WTC11 (cell line): ENCODE results near the gene RPS6KA2. TPM values are rescaled to one million over a fixed set of nuclear protein-coding genes. Genes with fewer than 3 reads are reported as not detected.

Source experiments
- ATAC-seq: fragments of 200-7000 bp; cut with Tn5 transposase; 2 replicates; pipeline ENCODE4 v1.10.0; 2021; ENCODE audit warnings: mild to moderate bottlenecking, moderate library complexity
- CTCF ChIA-PET: fragments of 300-600 bp; sonication (Branson Sonifier 250); formaldehyde crosslinking; loops from one replicate; lab custom pipeline; 2021; ENCODE audit warnings: antibody characterized with exemption; lab: Charles Lee
- POLR2A ChIA-PET: fragments of 350-600 bp; sonication (Branson Sonifier 250); formaldehyde crosslinking; loops from one replicate; lab custom pipeline; 2021; ENCODE audit warnings: antibody characterized with exemption; lab: Charles Lee
- DNase-seq: peaks from one replicate; pipeline ENCODE4 v3.0.0; 2021; ENCODE audit warnings: low spot score
- H3K27ac Mint-ChIP-seq: 2 replicates; pipeline ENCODE4 v1.8.0; 2021; ENCODE audit warnings: mixed read lengths
- H3K27me3 Mint-ChIP-seq: 2 replicates; pipeline ENCODE4 v1.8.0; 2021; ENCODE audit warnings: low read depth, mild to moderate bottlenecking, moderate library complexity, mixed read lengths
- H3K36me3 Mint-ChIP-seq: 2 replicates; pipeline ENCODE4 v1.8.0; 2021; ENCODE audit warnings: mixed read lengths
- H3K4me1 Mint-ChIP-seq: 2 replicates; pipeline ENCODE4 v1.8.0; 2022; ENCODE audit warnings: mixed read lengths
- H3K4me3 Mint-ChIP-seq: 2 replicates; pipeline ENCODE4 v1.8.0; 2021; ENCODE audit warnings: mild to moderate bottlenecking, moderate library complexity, mixed read lengths
- H3K9me3 Mint-ChIP-seq: 2 replicates; pipeline ENCODE4 v1.8.0; 2021; ENCODE audit warnings: mixed read lengths
- ARID4B ChIP-seq: sonication (generic); formaldehyde crosslinking; IDR thresholded peaks from 2 replicates; pipeline ENCODE4 v1.8.0; 2023; ENCODE audit warnings: missing genetic modification reagents, mild to moderate bottlenecking, borderline replicate concordance
- CREB1 ChIP-seq: sonication (generic); formaldehyde crosslinking; IDR thresholded peaks from 2 replicates; pipeline ENCODE4 v1.8.0; 2023; ENCODE audit warnings: mild to moderate bottlenecking, missing genetic modification reagents
- EMX1 ChIP-seq: fragments of 250-450 bp; sonication (Bioruptor Pico); IDR thresholded peaks from 2 replicates; pipeline ENCODE4 v1.8.0; 2021; ENCODE audit warnings: mild to moderate bottlenecking
- ESRRA ChIP-seq: sonication (generic); formaldehyde crosslinking; IDR thresholded peaks from 2 replicates; pipeline ENCODE4 v1.8.1; 2022; ENCODE audit warnings: mild to moderate bottlenecking, missing genetic modification reagents, borderline replicate concordance
- FOXK1 ChIP-seq: sonication (generic); formaldehyde crosslinking; IDR thresholded peaks from 2 replicates; pipeline ENCODE4 v1.8.0; 2022; ENCODE audit warnings: mild to moderate bottlenecking, moderate library complexity, missing genetic modification reagents
- MYBL2 ChIP-seq: sonication (generic); formaldehyde crosslinking; IDR thresholded peaks from 2 replicates; pipeline ENCODE4 v1.8.1; 2023; ENCODE audit warnings: mild to moderate bottlenecking, moderate library complexity, missing genetic modification reagents
- OVOL2 ChIP-seq: fragments of 250-450 bp; sonication (Bioruptor Pico); IDR thresholded peaks from 2 replicates; pipeline ENCODE4 v1.9.0; 2021; ENCODE audit warnings: mild to moderate bottlenecking, borderline replicate concordance
- SMAD3 ChIP-seq: sonication (generic); formaldehyde crosslinking; IDR thresholded peaks from 2 replicates; pipeline ENCODE4 v1.8.0; 2022; ENCODE audit warnings: missing genetic modification reagents, mild to moderate bottlenecking, borderline replicate concordance
- SOX15 ChIP-seq: fragments of 250-450 bp; sonication (Bioruptor Pico); IDR thresholded peaks from 2 replicates; pipeline ENCODE4 v1.9.0; 2021; ENCODE audit warnings: mild to moderate bottlenecking
- TCF7 ChIP-seq: sonication (generic); formaldehyde crosslinking; IDR thresholded peaks from 2 replicates; pipeline ENCODE4 v1.8.0; 2022; ENCODE audit warnings: mild to moderate bottlenecking, low read depth, missing genetic modification reagents, moderate library complexity
- TP53 ChIP-seq: sonication (generic); formaldehyde crosslinking; IDR thresholded peaks from 2 replicates; pipeline ENCODE4 v1.8.1; 2023; ENCODE audit warnings: mild to moderate bottlenecking, missing genetic modification reagents
- USF2 ChIP-seq: sonication (generic); formaldehyde crosslinking; IDR thresholded peaks from 2 replicates; pipeline ENCODE4 v1.8.1; 2023; ENCODE audit warnings: mild to moderate bottlenecking, missing genetic modification reagents, moderate library complexity
- ZBTB21 ChIP-seq: sonication (generic); formaldehyde crosslinking; IDR thresholded peaks from 2 replicates; pipeline ENCODE4 v1.8.1; 2023; ENCODE audit warnings: mild to moderate bottlenecking, missing genetic modification reagents, borderline replicate concordance
- ZNF532 ChIP-seq: fragments of 250-450 bp; sonication (Bioruptor Pico); IDR thresholded peaks from 2 replicates; pipeline ENCODE4 v1.9.0; 2021; ENCODE audit warnings: mild to moderate bottlenecking, borderline replicate concordance
- total RNA-seq: library from RNA; stranded (reverse); gene quantifications from 3 replicates; pipeline ENCODE4 v1.2.3, GENCODE V29; 2021
- TF ChIP-seq, protein P1 (sequence below): sonication (generic); formaldehyde crosslinking; IDR thresholded peaks from 2 replicates; pipeline ENCODE4 v1.8.1; 2022; ENCODE audit warnings: mild to moderate bottlenecking, missing genetic modification reagents, moderate library complexity, borderline replicate concordance
- TF ChIP-seq, protein P2 (sequence below): sonication (generic); formaldehyde crosslinking; IDR thresholded peaks from 2 replicates; pipeline ENCODE4 v1.8.1; 2022; ENCODE audit warnings: missing genetic modification reagents, borderline replicate concordance

The RPS6KA2 gene
- total RNA-seq, 1 experiment from 2014 or later, result 24.2 TPM

GRCh38 chr6:166579237-166579850 lies 47.7 kb downstream of the RPS6KA2 start:
- no peak overlapping the region; the same call in 1 of the 2 replicates for H3K27ac Mint-ChIP-seq
- DNase-seq (no peak), ATAC-seq (no peak; the same call in 1 of the 2 replicates)
- H3K27me3 Mint-ChIP-seq, result peaks cover 5% of the 10 kb centered on the region; the same call in 1 of the 2 replicates
- H3K36me3 Mint-ChIP-seq, result peaks cover 42% of the 10 kb centered on the region
- TF ChIP-seq USF2 (CRISPR knock-in tag) (no peak), EMX1 (CRISPR knock-in tag) (no peak), TCF7 (no peak), FOXK1 (CRISPR knock-in tag) (no peak), TP53 (CRISPR knock-in tag) (no peak), SMAD3 (CRISPR knock-in tag) (no peak), MYBL2 (CRISPR knock-in tag) (no peak), ARID4B (CRISPR knock-in tag) (no peak), ESRRA (CRISPR knock-in tag) (no peak)
- TF ChIP-seq, protein P1, sequence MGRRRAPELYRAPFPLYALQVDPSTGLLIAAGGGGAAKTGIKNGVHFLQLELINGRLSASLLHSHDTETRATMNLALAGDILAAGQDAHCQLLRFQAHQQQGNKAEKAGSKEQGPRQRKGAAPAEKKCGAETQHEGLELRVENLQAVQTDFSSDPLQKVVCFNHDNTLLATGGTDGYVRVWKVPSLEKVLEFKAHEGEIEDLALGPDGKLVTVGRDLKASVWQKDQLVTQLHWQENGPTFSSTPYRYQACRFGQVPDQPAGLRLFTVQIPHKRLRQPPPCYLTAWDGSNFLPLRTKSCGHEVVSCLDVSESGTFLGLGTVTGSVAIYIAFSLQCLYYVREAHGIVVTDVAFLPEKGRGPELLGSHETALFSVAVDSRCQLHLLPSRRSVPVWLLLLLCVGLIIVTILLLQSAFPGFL (CRISPR knock-in tag), result no peak
- TF ChIP-seq, protein P2, sequence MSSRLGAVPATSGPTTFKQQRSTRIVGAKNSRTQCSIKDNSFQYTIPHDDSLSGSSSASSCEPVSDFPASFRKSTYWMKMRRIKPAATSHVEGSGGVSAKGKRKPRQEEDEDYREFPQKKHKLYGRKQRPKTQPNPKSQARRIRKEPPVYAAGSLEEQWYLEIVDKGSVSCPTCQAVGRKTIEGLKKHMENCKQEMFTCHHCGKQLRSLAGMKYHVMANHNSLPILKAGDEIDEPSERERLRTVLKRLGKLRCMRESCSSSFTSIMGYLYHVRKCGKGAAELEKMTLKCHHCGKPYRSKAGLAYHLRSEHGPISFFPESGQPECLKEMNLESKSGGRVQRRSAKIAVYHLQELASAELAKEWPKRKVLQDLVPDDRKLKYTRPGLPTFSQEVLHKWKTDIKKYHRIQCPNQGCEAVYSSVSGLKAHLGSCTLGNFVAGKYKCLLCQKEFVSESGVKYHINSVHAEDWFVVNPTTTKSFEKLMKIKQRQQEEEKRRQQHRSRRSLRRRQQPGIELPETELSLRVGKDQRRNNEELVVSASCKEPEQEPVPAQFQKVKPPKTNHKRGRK (CRISPR knock-in tag), result no peak
- peaks cover 38% of the 10 kb centered on the region for H3K4me1 Mint-ChIP-seq
- H3K4me3 Mint-ChIP-seq, result no peak overlapping the region
- POLR2A ChIA-PET, result no interaction called here
- H3K9me3 Mint-ChIP-seq, result peaks cover 37% of the 10 kb centered on the region
- CTCF ChIA-PET, result no interaction called here

DNA sequence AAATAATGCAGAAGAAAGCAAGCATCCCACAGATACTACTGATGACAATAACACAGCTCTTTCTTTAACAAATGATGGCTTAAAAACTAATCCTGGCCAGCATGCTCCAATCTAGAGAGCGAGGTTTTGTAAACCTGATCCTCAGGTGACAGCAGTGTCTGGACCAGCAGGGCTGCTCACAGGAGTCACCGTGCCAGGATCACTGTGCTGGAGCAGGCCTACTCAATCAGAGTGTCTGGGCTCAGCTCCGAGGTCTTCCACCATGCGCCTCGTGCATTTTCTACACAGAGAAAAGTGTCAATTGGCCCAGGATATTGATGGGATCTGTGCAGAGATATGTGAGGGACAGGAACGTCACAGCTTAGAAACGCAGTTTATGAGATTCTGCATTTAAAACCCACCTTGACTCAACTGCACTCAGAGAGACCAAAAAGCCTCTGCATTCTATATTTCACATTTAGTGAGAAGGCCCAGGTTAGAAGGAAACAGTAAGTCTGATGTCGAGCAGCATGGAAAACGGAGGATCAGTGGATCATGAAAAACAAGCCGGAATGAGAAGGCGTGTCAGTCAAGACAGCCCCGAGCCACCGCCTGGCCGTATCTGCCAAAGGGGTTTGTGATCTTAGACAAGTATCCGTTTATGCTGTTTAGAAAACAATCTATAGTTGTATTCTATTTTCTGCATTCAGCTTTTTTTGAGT lies 48.4 kb downstream of the RPS6KA2 start:
- peaks cover 35% of the 10 kb centered on the region for H3K4me1 Mint-ChIP-seq
- ATAC-seq, result no peak
- no peak for DNase-seq
- peaks cover 37% of the 10 kb centered on the region for H3K9me3 Mint-ChIP-seq
- peaks cover 42% of the 10 kb centered on the region for H3K36me3 Mint-ChIP-seq
- H3K27ac Mint-ChIP-seq, result no peak overlapping the region; the same call in 1 of the 2 replicates
- no peak overlapping the region for H3K4me3 Mint-ChIP-seq
- ChIA-PET CTCF (no interaction called here), POLR2A (no interaction called here)
- peaks cover 5% of the 10 kb centered on the region; the same call in 1 of the 2 replicates for H3K27me3 Mint-ChIP-seq
- TF ChIP-seq ZNF532 (no peak), OVOL2 (CRISPR knock-in tag) (no peak), CREB1 (no peak), ARID4B (CRISPR knock-in tag) (no peak), FOXK1 (CRISPR knock-in tag) (no peak), ZBTB21 (CRISPR knock-in tag) (no peak), SOX15 (no peak)
